CD4-positive, alpha-beta T cell (primary cell): ENCODE results near the gene NDP. TPM values are rescaled to one million over a fixed set of nuclear protein-coding genes. Genes with fewer than 3 reads are reported as not detected.

Source experiments
- ATAC-seq: fragments of 200-7000 bp; cut with Tn5 transposase; one replicate; pipeline ENCODE4 v1.10.0; 2022; ENCODE audit warnings: mild to moderate bottlenecking; ENCODE audit not compliant: poor library complexity
- CTCF ChIA-PET: fragments of 350-600 bp; sonication (Branson Sonifier 250); formaldehyde crosslinking; loops from one replicate; lab custom pipeline; 2021; ENCODE audit warnings: antibody characterized with exemption, inconsistent platforms; lab: Charles Lee
- POLR2A ChIA-PET: fragments of 350-600 bp; sonication (Branson Sonifier 250); formaldehyde crosslinking; loops from one replicate; lab custom pipeline; 2021; ENCODE audit warnings: antibody characterized with exemption, inconsistent platforms; lab: Charles Lee
- DNase-seq, 14 experiments: peaks; one replicate each; pipeline ENCODE4 v3.0.0-alpha.2; 2013 to 2020; ENCODE audit warnings: mixed read lengths in 2 of 14
- H3K27ac ChIP-seq, 2 donors: one replicate each; pipeline versions ENCODE4 v1.5.1 to v1.7.0; 2013; ENCODE audit warnings: low read length in 2 of 2, low read depth in 1 of 2, mild to moderate bottlenecking in 1 of 2
- H3K27me3 ChIP-seq, 2 experiments: 1 replicate in 1 of 2; 2 replicates in 1 of 2; pipeline versions ENCODE4 v1.6.1 to v1.7.0; 2013; ENCODE audit warnings: low read length in 2 of 2, control low read depth in 1 of 2, mild to moderate bottlenecking in 1 of 2, moderate library complexity in 1 of 2; ENCODE audit not compliant: insufficient read depth in 2 of 2, control insufficient read depth in 1 of 2
- H3K36me3 ChIP-seq: one replicate; pipeline ENCODE4 v1.6.1; 2013; ENCODE audit warnings: low read length, control low read depth; ENCODE audit not compliant: insufficient read depth
- H3K4me1 ChIP-seq: one replicate; pipeline ENCODE4 v1.6.1; 2013; ENCODE audit warnings: low read length, control low read depth; ENCODE audit not compliant: insufficient read depth
- H3K4me3 ChIP-seq: one replicate; pipeline ENCODE4 v1.5.1; 2013; ENCODE audit warnings: mild to moderate bottlenecking, low read length, moderate library complexity
- H3K9me3 ChIP-seq, 2 experiments: 1 replicate in 1 of 2; 2 replicates in 1 of 2; pipeline versions ENCODE4 v1.6.1 to v1.7.0; 2013; ENCODE audit warnings: low read length in 2 of 2, mild to moderate bottlenecking in 2 of 2, control low read depth in 1 of 2, moderate library complexity in 1 of 2; ENCODE audit not compliant: control insufficient read depth in 1 of 2, insufficient read depth in 1 of 2
- H3K27ac Mint-ChIP-seq: one replicate; pipeline ENCODE4 v1.8.0; 2020; ENCODE audit warnings: mixed read lengths
- H3K27me3 Mint-ChIP-seq: one replicate; pipeline ENCODE4 v1.8.0; 2021; ENCODE audit warnings: mixed read lengths
- H3K36me3 Mint-ChIP-seq: one replicate; pipeline ENCODE4 v1.8.0; 2021; ENCODE audit warnings: low read depth, mixed read lengths
- H3K4me1 Mint-ChIP-seq: one replicate; pipeline ENCODE4 v1.8.0; 2021; ENCODE audit warnings: low read depth, mixed read lengths
- H3K4me3 Mint-ChIP-seq: one replicate; pipeline ENCODE4 v1.8.0; 2020; ENCODE audit warnings: mild to moderate bottlenecking, mixed read lengths
- H3K9me3 Mint-ChIP-seq: one replicate; pipeline ENCODE4 v1.8.0; 2020; ENCODE audit warnings: mixed read lengths
- intact Hi-C, 2 experiments: fragments of 100-400 bp; cut with DNase I in 1 of 2; cut with micrococcal nuclease in 1 of 2; formaldehyde crosslinking; loops; one replicate each; pipeline versions ENCODE4 v1.15.1 to v1.9.0; 2023 to 2025; cut with DNase I, micrococcal nuclease
- total RNA-seq, 174 experiments: library from RNA in 2 of 174; stranded (reverse) in 2 of 174; gene quantifications; one replicate each; pipeline ENCODE4 v1.2.3 and lab custom pipeline; 2021 to 2026
- TF ChIP-seq, protein P1 (sequence below): fragments of 200-600 bp; IDR thresholded peaks from one replicate; pipeline ENCODE4 v1.8.0; 2022; ENCODE audit warnings: antibody characterized with exemption, mild to moderate bottlenecking

Gene NDP
- total RNA-seq, 2 experiments from 2014 or later, result not detected

DNA sequence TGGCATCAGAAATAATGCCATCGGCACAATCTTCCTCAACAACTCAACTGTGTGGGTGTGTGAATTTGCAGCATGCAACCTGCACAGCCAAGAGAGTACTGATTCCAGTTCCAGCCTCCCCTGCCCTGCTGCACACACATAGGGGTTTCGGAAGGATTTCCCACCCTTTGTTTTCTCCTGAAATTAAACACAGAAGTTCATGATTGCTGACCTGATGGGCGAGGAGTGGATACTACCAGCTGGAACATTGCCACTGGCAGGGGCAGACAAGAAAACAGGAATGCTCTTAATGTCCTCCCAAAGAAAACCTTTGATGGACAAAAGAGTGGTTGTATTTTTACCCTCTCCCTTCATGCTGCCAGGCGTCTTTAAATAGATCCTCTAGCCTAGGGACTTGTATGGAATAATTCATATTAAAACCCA is 4.8 kb downstream of the NDP start:
- Histone ChIP-seq H3K27me3 (peaks cover 0 to 18% of the 10 kb centered on the region in 2 experiments), H3K4me1 (peaks cover 4% of the 10 kb centered on the region), H3K27ac (no peak overlapping the region), H3K36me3 (no peaks in the 10 kb centered on the region), H3K4me3 (no peak overlapping the region), H3K9me3 (no peaks in the 10 kb centered on the region)
- ChIA-PET CTCF (no interaction called here), POLR2A (interaction anchor here (0.7 kb wide), 1 partner anchor 189 kb away, joined by 3 read pairs; no protein-coding TSS in a partner anchor)
- TF ChIP-seq, protein P1, sequence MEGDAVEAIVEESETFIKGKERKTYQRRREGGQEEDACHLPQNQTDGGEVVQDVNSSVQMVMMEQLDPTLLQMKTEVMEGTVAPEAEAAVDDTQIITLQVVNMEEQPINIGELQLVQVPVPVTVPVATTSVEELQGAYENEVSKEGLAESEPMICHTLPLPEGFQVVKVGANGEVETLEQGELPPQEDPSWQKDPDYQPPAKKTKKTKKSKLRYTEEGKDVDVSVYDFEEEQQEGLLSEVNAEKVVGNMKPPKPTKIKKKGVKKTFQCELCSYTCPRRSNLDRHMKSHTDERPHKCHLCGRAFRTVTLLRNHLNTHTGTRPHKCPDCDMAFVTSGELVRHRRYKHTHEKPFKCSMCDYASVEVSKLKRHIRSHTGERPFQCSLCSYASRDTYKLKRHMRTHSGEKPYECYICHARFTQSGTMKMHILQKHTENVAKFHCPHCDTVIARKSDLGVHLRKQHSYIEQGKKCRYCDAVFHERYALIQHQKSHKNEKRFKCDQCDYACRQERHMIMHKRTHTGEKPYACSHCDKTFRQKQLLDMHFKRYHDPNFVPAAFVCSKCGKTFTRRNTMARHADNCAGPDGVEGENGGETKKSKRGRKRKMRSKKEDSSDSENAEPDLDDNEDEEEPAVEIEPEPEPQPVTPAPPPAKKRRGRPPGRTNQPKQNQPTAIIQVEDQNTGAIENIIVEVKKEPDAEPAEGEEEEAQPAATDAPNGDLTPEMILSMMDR, result no peak
- Mint-ChIP-seq H3K4me3 (no peak overlapping the region), H3K4me1 (peaks cover 10% of the 10 kb centered on the region), H3K27ac (no peak overlapping the region), H3K27me3 (peaks cover 18% of the 10 kb centered on the region), H3K9me3 (no peaks in the 10 kb centered on the region), H3K36me3 (no peaks in the 10 kb centered on the region)
- intact Hi-C loops, result no loop called here
- no peak for ATAC-seq
- DNase-seq, result no peak

DNA sequence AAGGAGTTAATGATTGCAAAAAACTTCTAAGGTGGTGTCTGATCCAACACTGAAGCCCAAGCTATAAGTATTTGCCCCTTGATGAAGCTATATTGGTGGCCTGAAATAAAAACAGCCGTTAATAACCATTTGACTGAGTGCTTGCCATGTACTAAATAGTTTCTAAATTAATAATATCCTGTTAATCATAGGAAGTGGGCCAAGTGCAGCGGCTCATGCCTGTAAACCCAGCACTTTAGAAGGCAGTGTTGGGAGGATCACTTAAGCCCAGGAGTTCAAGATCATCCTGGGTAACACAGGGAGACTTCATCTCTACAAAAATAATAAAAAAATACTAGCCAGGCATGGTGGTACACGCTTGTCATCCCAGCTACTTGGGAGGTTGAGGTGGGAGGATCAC is 8.3 kb downstream of the NDP start:
- no peak overlapping the region for H3K4me3 ChIP-seq
- no peaks in the 10 kb centered on the region for H3K36me3 Mint-ChIP-seq
- no peaks in the 10 kb centered on the region for H3K4me1 ChIP-seq
- CTCF ChIA-PET, result no interaction called here
- no peak overlapping the region for H3K27ac ChIP-seq
- H3K27me3 ChIP-seq, result peaks cover 0 to 3% of the 10 kb centered on the region in 2 experiments
- H3K4me1 Mint-ChIP-seq, result no peaks in the 10 kb centered on the region
- H3K27ac Mint-ChIP-seq, result no peak overlapping the region
- no peaks in the 10 kb centered on the region for H3K9me3 Mint-ChIP-seq
- H3K9me3 ChIP-seq, result peaks cover 0 to 3% of the 10 kb centered on the region in 2 experiments
- ATAC-seq, result no peak
- H3K27me3 Mint-ChIP-seq, result peaks cover 4% of the 10 kb centered on the region
- POLR2A ChIA-PET, result no interaction called here
- H3K36me3 ChIP-seq, result no peaks in the 10 kb centered on the region
- intact Hi-C loops, result no loop called here
- DNase-seq, result no peak
- TF ChIP-seq, protein P1, result no peak
- H3K4me3 Mint-ChIP-seq, result no peak overlapping the region

DNA sequence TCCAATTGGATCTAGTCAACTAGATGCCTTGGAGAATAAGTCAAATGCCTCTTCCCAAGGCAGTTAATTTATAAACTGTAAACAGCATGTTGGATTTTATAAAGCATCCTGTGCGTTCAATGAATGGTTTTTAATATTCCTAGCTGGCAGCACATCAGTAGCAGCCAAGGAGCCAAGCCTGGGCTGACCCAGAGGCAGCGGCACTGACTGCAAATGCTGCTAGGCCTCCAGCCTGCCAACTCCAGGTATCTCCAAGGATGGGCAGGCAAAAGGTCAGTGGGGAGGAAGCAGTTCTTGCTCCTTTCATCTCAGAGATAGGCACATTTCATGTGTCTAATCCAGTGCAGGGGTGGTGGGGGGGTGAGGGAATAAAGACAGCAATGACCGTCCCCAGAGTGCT is 9.5 kb downstream of the NDP start:
- H3K27me3 Mint-ChIP-seq, result peaks cover 4% of the 10 kb centered on the region
- Histone ChIP-seq H3K27ac (no peak overlapping the region), H3K4me3 (no peak overlapping the region), H3K4me1 (no peaks in the 10 kb centered on the region), H3K9me3 (peaks cover 0 to 3% of the 10 kb centered on the region in 2 experiments), H3K36me3 (no peaks in the 10 kb centered on the region), H3K27me3 (peaks cover 0 to 3% of the 10 kb centered on the region in 2 experiments)
- H3K36me3 Mint-ChIP-seq, result no peaks in the 10 kb centered on the region
- POLR2A ChIA-PET, result no interaction called here
- no peak overlapping the region for H3K4me3 Mint-ChIP-seq
- no peak overlapping the region for H3K27ac Mint-ChIP-seq
- CTCF ChIA-PET, result no interaction called here
- ATAC-seq (no peak), DNase-seq (no peak)
- peaks cover under 1% of the 10 kb centered on the region for H3K4me1 Mint-ChIP-seq
- no peaks in the 10 kb centered on the region for H3K9me3 Mint-ChIP-seq
- intact Hi-C loops, result no loop called here
- TF ChIP-seq, protein P1, result no peak
